ENCODE data around the gene GNA12. TPM values are rescaled to one million over a fixed set of nuclear protein-coding genes. Genes with fewer than 3 reads are reported as not detected.
A peak's percentile ranks its signal among the peaks of the same experiment; 100 is the strongest.

Gene GNA12
- total RNA-seq, 1 experiment from 2014 or later: 35.5 TPM

GRCh38 chr7:2821161-2821841 lies 22.8 kb downstream of the GNA12 start:
- H3K4me1 ChIP-seq (ENCODE audit: insufficient read depth, low read length, poor library complexity, severe bottlenecking): peaks cover 51% of the 10 kb centered on the region
- no peaks in the 10 kb centered on the region for H3K27me3 ChIP-seq (replicated peaks; ENCODE audit: insufficient read depth, low read depth, low read length, poor library complexity)
- H3K9me3 ChIP-seq (ENCODE audit: low read depth, low read length, poor library complexity, severe bottlenecking): no peaks in the 10 kb centered on the region
- H3K36me3 ChIP-seq (ENCODE audit: insufficient read depth, low read length, poor library complexity, severe bottlenecking): no peaks in the 10 kb centered on the region
- peak overlapping the region; percentile 43 for H3K27ac ChIP-seq (ENCODE audit: low read depth, low read length, poor library complexity, severe bottlenecking)
- BruUV-seq (replicated peaks): no TSS peak
- no peak overlapping the region for H3K4me3 ChIP-seq (ENCODE audit: low read depth, low read length, poor library complexity, severe bottlenecking)
- DNase-seq (ENCODE audit: low spot score): peak; percentile 24
- TF ChIP-seq EZH2 (IDR thresholded peaks at IDR 0.05; ENCODE audit: borderline replicate concordance, low read depth, low read length, poor library complexity, severe bottlenecking): no peak
- TF ChIP-seq, protein P1, sequence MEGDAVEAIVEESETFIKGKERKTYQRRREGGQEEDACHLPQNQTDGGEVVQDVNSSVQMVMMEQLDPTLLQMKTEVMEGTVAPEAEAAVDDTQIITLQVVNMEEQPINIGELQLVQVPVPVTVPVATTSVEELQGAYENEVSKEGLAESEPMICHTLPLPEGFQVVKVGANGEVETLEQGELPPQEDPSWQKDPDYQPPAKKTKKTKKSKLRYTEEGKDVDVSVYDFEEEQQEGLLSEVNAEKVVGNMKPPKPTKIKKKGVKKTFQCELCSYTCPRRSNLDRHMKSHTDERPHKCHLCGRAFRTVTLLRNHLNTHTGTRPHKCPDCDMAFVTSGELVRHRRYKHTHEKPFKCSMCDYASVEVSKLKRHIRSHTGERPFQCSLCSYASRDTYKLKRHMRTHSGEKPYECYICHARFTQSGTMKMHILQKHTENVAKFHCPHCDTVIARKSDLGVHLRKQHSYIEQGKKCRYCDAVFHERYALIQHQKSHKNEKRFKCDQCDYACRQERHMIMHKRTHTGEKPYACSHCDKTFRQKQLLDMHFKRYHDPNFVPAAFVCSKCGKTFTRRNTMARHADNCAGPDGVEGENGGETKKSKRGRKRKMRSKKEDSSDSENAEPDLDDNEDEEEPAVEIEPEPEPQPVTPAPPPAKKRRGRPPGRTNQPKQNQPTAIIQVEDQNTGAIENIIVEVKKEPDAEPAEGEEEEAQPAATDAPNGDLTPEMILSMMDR (conservative IDR thresholded peaks at IDR 0.05; ENCODE audit: low read depth, low read length): peak; percentile 20; the same call in 1 of the 2 replicates
- intact Hi-C loops (cut with micrococcal nuclease; ENCODE audit: unreplicated experiment): no loop called here
- CTCF ChIA-PET: no interaction called here
- POLR2A ChIA-PET (ENCODE audit: low non-redundant PET): no interaction called here

DNA sequence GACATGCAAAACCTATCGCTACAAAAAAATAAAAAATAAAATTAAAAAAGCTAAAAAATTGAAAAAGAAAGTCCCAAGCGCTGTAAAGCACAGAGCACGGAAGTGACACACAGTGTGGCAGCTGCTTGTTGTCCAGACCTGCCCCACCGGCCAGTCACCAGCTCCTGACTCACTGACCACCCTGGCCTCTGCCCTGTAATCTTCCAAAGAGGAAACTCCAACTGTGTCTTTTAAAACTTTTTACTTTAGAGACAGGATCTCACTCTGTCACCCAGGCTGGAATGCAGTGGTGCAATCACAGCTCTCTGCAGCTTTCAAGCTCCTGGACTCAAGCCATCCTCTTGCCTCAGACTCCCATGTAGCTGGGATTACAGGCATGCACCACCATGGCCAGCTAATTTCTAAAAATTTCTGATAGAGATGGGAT lies 23.6 kb downstream of the GNA12 start:
- POLR2A ChIA-PET (ENCODE audit: low non-redundant PET): no interaction called here
- TF ChIP-seq, protein P1 (conservative IDR thresholded peaks at IDR 0.05; ENCODE audit: low read depth, low read length): no peak
- TF ChIP-seq EZH2 (IDR thresholded peaks at IDR 0.05; ENCODE audit: borderline replicate concordance, low read depth, low read length, poor library complexity, severe bottlenecking): no peak
- DNase-seq (ENCODE audit: low spot score): peak; percentile 80
- Histone ChIP-seq H3K4me1 (ENCODE audit: insufficient read depth, low read length, poor library complexity, severe bottlenecking) (peaks cover 51% of the 10 kb centered on the region), H3K27me3 (replicated peaks; ENCODE audit: insufficient read depth, low read depth, low read length, poor library complexity) (no peaks in the 10 kb centered on the region), H3K4me3 (ENCODE audit: low read depth, low read length, poor library complexity, severe bottlenecking) (no peak overlapping the region), H3K27ac (ENCODE audit: low read depth, low read length, poor library complexity, severe bottlenecking) (peak overlapping the region; percentile 43), H3K36me3 (ENCODE audit: insufficient read depth, low read length, poor library complexity, severe bottlenecking) (no peaks in the 10 kb centered on the region), H3K9me3 (ENCODE audit: low read depth, low read length, poor library complexity, severe bottlenecking) (no peaks in the 10 kb centered on the region)
- CTCF ChIA-PET: no interaction called here
- BruUV-seq (replicated peaks): no TSS peak
- intact Hi-C loops (cut with micrococcal nuclease; ENCODE audit: unreplicated experiment): no loop called here

DNA sequence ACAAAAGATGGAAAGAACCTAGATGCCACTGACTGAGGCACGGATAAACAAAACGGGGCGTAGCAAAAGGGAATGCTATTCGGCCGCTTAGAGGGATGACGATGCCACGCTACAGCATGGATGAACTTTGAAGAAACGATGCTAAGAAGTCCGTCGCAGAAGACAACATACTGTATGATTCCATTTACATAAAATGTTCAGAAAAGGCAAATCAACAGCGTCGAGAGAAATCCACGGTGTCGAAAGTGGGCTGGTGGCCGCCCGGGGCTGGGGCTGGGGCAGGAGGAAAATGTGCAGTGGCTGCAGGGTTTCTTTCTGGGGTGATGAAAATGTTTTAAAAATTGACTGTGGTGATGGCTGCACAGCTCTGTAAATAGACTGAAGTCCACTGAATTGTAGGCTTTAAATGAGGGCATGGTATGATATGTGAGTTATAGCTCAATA lies 24.1 kb downstream of the GNA12 start:
- Histone ChIP-seq H3K9me3 (ENCODE audit: low read depth, low read length, poor library complexity, severe bottlenecking) (no peaks in the 10 kb centered on the region), H3K36me3 (ENCODE audit: insufficient read depth, low read length, poor library complexity, severe bottlenecking) (no peaks in the 10 kb centered on the region), H3K27ac (ENCODE audit: low read depth, low read length, poor library complexity, severe bottlenecking) (no peak overlapping the region), H3K27me3 (replicated peaks; ENCODE audit: insufficient read depth, low read depth, low read length, poor library complexity) (no peaks in the 10 kb centered on the region), H3K4me3 (ENCODE audit: low read depth, low read length, poor library complexity, severe bottlenecking) (no peak overlapping the region), H3K4me1 (ENCODE audit: insufficient read depth, low read length, poor library complexity, severe bottlenecking) (peaks cover 50% of the 10 kb centered on the region)
- intact Hi-C loops (cut with micrococcal nuclease; ENCODE audit: unreplicated experiment): no loop called here
- BruUV-seq (replicated peaks): no TSS peak
- CTCF ChIA-PET: no interaction called here
- TF ChIP-seq, protein P1 (conservative IDR thresholded peaks at IDR 0.05; ENCODE audit: low read depth, low read length): no peak
- TF ChIP-seq EZH2 (IDR thresholded peaks at IDR 0.05; ENCODE audit: borderline replicate concordance, low read depth, low read length, poor library complexity, severe bottlenecking): no peak
- no peak for DNase-seq (ENCODE audit: low spot score)
- POLR2A ChIA-PET (ENCODE audit: low non-redundant PET): no interaction called here

Data from A673 (cell line).